Measurements from ENCODE around the gene PLD3.
"Not testable (repeated sequence)": the region's sequence is repeated elsewhere in the genome, so short reads cannot be mapped to it uniquely, and the experiment has no call there.

PLD3 gene

DNA sequence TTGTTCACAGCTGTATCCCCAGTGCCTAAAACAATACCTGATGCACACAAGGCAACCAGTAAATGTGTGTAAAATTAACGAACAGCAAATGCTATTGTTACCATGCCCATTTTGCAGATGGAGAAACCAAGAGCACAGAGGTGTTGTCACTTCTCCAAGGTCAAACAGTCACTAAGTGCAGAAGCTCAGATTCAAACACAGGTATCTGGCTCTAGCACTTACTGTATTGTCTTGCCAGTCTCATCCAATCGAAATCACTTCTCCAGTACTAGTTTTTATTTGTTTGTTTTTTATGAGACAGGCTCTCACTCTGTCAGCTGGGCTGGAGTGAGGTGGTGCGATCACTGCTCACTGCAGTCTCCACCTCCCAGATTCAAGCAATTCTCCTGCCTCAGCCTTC lies 13.7 kb downstream of the PLD3 start:
- no peak for DNase-seq (ENCODE audit: low read depth in 2 of 3, low spot score in 1 of 3)

DNA sequence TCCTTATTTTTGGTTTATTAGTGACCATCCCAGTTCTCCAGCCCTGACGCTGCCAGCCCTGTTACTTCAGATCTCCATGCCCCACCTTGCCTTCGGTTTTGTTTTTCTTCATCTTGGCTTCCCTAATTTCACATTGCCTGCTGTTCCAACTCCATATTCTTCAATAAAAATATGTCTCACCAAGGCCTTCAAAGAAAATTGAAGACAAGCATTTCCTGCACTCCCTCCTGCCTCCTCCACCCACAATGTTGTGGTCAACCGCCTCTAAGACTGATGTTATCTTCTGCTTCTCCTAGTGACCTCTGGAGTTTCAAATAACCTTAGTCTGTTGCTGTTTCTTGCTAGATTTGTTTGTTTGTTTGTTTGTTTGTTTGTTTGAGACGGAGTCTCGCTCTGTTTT lies 14.6 kb downstream of the PLD3 start:
- no peak for DNase-seq (ENCODE audit: low read depth in 2 of 3, low spot score in 1 of 3)

DNA sequence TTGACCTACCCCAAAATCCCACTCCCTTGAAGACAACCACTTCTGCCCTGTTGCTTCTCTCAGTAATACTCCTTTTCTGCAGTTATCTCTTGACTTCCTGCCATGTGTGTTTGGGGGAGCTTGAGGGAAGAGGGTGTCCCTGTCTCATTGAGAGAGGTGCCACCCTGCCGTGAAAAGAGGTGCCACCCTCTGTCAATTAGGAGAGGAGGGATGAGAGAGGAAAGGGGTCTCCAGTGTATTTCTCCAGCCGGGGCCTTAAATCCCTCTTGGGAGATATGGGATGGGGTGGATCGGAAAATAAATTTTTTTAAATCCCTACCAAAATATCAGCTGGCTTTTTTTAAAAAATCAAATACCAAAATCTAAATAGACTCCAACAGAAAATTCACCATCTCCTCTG lies 16.5 kb downstream of the PLD3 start:
- no peak for DNase-seq (ENCODE audit: low read depth in 2 of 3, low spot score in 1 of 3)

DNA sequence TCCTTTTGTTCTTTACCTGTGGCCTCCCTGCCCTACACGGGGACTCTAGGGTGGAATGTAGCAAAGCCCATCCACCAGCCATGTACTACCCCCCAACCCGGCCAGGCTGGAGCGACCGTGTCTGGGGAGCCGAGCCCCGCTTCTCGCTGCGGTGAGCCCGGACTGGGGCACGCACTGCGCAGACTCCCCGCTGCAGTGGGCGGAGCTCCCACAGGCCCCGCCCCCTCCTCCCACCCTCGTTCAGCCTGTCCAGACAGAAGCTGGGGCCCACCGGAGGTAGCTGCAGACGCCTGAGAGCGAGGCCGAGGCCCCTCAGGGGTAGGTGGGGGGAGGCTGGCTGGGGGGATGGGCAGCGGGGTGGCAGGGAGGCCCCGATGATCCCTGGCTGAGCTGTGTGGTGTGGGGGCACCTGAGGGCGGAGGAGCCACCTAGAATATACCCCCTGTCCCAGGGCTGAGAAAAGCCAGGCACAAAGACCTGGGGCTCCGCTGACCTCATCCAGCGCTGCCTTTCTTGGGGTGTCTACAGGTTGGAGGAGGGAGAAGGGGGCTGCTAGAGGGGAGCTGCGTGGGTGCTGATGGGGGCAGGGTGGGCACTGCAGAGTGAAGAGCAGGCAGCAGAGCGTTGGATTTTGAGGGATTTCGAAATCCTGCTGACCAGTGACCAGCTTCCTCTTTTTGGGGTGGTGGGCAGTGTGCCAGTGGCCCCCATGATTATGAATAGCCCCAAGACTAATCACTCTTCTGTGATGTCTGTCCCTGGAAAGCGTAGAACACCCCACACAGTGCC lies 17.3 kb downstream of the PLD3 start:
- peak; percentile 36 to 57 (median 49) for DNase-seq (ENCODE audit: low read depth in 2 of 3, low spot score in 1 of 3)

DNA sequence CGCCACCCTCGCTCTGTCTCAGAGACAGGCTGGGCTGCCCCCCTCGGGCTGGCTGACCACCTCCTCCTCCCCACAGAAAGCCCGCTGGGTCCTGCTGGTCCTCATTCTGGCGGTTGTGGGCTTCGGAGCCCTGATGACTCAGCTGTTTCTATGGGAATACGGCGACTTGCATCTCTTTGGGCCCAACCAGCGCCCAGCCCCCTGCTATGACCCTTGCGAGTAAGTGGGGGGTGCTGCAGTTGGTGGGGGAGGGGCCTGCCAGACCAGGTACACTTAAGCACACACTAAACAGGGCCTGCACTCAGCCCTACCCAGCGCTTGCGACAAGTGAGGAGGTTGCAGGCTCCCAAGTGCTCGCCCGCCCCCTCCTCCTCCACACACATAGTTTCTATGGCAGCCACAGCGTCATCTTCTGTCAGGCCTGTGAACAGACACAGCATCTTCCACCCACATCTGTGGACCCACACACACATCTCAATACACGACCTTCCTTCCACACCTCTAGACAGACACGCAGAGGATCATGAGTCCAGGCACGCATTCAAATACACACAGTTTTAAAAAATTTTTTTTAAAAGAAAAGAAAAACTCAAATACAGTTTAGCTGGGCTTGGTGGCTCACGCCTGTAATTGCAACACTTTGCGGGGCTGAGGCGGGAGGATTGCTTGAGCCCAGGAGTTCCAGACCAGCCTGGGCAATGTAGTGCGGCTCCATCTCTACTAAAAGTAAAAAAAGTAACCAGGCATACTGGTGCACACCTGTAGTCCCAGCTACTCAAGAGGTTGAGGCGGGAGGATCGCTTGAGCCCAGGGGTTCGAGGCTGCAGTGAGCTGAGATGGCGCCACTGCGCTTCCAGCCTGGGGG lies 18.4 kb downstream of the PLD3 start:
- DNase-seq (ENCODE audit: low read depth in 2 of 3, low spot score in 1 of 3), result no peak

DNA sequence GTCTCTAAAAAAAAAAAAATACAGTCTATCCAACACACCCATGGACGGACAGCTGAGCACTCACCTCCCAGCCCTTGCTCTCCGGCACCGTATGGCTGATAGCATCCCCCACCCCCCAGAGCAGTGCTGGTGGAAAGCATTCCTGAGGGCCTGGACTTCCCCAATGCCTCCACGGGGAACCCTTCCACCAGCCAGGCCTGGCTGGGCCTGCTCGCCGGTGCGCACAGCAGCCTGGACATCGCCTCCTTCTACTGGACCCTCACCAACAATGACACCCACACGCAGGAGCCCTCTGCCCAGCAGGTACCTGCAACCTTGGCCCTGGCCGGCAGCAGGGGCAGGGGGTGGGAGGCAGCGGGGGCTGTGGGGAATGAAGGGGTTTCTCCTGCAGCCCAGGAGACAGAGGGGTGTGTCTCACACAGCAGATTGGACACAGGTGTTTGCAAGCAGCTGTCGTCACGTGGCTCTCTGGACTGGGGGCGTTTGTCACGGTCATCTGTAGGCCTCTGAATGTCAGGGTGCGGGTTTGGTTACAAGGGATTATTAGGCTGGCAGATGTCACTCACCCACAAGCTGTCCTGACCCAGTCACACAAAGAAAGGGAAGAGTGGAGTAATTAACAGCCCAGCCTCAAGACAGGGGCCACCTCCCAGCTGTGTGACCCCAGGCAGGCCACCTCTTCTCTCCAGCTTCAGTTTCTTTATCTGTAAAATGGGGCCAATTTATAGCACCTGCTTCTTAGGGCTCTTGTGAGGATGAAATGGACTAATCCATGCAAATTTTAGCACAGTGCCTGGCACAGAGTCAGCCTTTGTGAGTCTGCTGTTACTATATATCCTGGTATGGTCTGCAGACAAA lies 19.3 kb downstream of the PLD3 start:
- DNase-seq (ENCODE audit: low read depth in 2 of 3, low spot score in 1 of 3), result no peak

DNA sequence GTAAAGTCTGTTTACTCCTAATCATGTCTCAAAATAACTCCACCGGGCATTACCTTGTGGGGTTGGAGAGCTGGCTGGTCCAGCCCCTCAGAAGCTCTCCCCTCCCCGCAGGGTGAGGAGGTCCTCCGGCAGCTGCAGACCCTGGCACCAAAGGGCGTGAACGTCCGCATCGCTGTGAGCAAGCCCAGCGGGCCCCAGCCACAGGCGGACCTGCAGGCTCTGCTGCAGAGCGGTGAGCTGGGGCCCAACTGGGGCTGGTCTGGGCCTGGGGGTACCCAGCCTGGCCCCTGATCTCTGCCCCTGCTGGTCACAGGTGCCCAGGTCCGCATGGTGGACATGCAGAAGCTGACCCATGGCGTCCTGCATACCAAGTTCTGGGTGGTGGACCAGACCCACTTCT lies 21.3 kb downstream of the PLD3 start:
- no peak for DNase-seq (ENCODE audit: low read depth in 2 of 3, low spot score in 1 of 3)

DNA sequence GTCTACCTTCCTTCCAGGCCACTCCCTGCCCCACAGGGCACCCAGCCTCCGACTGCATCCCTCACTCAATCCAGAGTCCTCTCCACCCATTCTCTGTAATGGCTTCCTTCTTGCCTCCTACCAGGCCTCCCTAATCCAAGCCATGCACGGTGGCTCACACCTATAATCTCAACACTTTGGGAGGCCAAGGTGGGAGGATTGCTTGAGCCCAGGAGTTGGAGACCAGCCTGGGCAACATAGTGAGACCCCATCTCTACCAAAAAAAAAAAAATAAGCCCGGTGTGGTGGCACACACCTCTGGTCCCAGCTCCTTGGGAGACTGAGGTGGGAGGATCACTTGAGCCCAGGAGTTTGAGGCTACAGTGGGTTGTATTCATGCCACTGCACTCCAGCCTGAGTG lies 21.8 kb downstream of the PLD3 start:
- not testable (repeated sequence) for DNase-seq (ENCODE audit: low read depth in 2 of 3, low spot score in 1 of 3)

DNA sequence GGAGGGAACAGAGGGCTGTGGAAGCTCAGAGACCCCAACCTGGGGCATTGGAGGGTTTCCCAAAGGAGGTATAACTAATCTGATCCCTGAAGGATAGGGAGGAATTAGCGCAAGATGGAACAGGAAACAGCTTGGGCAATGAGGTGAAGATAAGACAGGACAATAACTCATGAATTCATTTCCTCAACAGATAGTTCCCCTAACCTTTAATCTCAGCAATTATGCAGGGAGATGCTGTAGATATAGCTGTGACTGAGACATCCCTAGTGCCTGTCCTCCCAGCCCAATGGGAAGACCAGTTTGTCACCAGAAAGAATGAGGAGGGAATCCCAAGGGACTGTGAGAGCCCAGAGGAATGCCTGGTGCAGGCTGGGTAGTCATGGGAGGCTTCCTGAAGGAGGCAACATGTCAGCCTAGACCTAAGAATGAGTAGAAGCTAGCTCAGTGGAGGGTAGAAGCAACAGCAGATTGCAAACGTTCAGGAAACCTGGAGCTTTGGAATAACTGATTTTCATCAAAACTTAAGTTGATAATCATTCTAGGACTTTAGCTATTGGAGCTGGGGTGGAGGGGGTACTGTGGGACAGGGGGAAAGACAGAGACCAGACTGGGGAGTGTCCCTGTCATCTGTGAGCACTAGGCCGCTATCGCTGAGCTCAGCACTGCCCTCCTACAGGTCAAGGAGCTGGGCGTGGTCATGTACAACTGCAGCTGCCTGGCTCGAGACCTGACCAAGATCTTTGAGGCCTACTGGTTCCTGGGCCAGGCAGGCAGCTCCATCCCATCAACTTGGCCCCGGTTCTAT lies 22.7 kb downstream of the PLD3 start:
- no peak for DNase-seq (ENCODE audit: low read depth in 2 of 3, low spot score in 1 of 3)

DNA sequence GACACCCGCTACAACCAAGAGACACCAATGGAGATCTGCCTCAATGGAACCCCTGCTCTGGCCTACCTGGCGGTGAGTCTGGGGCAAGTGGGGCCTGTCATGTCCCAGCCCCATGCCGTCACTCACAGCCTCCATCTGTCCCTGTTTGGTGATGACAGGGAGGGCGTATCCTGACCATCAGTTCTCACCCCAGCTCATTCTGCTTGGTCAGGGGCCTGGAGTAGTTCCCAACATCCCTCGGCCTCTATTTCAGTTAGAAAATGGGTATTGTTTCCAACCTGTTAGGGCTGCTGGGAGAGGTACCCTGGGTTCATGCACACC lies 23.3 kb downstream of the PLD3 start:
- no peak for DNase-seq (ENCODE audit: low read depth in 2 of 3, low spot score in 1 of 3)

DNA sequence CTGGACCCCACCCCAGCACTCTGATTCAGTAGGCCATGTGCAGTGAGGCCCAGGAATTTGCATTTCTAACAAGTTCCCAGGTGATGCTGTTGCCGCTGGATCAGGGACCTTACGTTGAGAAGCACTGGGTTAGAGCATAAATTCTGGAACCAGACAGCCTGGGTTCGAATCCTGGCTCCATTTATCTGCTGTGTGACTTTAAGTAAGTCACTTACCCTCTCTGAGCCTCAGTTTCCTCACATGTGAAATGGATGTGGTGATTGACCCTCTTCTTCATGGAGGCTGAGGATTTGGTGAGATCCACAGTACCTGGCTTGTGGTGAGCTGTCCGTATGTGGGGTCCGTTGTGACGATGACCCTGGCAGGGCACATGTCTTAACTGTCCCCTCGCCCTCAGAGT lies 25.6 kb downstream of the PLD3 start:
- DNase-seq (ENCODE audit: low read depth in 2 of 3, low spot score in 1 of 3), result no peak

DNA sequence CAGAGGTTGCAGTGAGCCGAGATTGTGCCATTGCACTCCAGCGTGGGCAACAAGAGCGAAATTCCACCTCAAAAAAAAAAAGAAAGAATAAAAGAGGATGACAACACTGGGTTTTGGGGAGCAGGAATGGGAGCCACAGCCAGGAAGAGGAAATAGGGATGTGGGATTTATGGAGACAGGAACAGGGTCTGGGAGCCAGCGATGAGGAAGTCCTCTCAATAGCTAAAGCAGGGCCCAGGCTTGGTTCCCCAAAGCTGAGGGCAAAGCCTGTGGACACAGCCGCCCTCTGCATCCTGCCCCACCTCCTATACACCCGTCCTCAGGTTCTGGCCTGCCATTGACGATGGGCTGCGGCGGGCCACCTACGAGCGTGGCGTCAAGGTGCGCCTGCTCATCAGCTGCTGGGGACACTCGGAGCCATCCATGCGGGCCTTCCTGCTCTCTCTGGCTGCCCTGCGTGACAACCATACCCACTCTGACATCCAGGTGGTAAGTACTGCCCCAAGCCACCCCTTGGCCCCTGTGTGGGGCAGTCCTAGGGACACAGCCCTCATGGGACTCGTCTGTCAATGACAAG lies 27.9 kb downstream of the PLD3 start:
- DNase-seq (ENCODE audit: low read depth in 2 of 3, low spot score in 1 of 3), result no peak

DNA sequence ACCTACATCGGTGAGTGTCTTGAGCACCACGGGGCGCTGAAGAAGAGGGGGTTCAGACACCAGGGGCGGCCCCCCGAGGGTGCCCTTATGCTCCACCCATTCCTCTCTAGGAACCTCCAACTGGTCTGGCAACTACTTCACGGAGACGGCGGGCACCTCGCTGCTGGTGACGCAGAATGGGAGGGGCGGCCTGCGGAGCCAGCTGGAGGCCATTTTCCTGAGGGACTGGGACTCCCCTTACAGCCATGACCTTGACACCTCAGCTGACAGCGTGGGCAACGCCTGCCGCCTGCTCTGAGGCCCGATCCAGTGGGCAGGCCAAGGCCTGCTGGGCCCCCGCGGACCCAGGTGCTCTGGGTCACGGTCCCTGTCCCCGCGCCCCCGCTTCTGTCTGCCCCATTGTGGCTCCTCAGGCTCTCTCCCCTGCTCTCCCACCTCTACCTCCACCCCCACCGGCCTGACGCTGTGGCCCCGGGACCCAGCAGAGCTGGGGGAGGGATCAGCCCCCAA lies 29.4 kb downstream of the PLD3 start:
- no peak for DNase-seq (ENCODE audit: low read depth in 2 of 3, low spot score in 1 of 3)

DNA sequence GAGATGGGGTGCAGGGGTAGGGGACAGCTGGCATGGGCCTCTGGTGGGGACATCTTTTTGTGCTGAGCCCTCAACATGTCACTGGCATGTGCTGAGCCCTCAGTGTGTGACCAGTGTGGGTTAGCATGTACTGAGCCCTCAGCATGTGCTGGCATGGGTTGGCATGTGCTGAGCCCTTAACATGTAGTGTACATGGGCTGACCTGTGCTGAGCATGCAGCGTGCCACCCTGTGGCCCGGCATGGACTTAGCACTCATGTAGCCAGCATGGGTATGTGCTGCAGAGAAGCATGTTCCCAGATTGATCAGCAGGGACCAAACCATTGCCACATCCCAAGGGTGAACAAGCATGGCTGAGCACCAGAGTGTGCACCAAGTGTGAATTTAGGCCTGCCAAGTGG lies 30.0 kb downstream of the PLD3 start:
- DNase-seq (ENCODE audit: low read depth in 2 of 3, low spot score in 1 of 3), result no peak

DNA sequence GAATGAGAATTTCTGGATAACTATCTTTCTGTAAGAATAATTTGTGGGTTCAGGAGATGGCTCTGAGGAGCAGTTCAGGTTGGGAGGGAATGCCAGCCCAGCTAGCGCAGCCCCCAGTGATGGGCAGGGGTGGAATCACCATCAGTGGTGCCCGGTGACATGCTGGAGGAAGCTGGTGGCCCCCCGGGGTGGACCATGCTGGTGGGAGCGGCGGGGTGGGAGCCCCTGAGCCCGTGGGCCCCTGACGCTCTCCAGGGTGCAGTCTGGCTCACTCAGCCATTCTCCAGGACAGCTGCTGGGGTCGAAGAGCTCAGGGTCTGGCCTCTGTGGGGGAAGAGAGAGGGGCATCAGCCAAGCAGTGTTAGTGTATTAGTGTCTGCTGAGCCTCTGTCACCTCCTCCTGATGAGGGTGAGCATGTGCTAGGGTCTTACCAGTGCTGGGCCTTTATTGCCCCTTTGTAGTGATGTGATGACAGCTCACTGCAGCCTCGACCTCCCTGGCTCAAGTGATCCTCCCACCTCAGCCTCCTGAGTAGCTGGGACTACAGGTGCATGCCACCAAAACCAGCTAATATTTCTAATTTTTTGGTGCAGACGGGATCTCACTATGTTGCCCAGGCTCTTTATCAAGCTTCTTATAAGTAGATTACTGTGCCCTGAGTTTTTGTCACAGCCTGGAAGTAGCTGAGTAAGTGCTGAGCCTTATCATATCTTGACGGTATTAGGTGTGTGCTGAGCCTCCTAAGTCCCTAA lies 31.1 kb downstream of the PLD3 start:
- DNase-seq (ENCODE audit: low read depth in 2 of 3, low spot score in 1 of 3), result no peak

DNA sequence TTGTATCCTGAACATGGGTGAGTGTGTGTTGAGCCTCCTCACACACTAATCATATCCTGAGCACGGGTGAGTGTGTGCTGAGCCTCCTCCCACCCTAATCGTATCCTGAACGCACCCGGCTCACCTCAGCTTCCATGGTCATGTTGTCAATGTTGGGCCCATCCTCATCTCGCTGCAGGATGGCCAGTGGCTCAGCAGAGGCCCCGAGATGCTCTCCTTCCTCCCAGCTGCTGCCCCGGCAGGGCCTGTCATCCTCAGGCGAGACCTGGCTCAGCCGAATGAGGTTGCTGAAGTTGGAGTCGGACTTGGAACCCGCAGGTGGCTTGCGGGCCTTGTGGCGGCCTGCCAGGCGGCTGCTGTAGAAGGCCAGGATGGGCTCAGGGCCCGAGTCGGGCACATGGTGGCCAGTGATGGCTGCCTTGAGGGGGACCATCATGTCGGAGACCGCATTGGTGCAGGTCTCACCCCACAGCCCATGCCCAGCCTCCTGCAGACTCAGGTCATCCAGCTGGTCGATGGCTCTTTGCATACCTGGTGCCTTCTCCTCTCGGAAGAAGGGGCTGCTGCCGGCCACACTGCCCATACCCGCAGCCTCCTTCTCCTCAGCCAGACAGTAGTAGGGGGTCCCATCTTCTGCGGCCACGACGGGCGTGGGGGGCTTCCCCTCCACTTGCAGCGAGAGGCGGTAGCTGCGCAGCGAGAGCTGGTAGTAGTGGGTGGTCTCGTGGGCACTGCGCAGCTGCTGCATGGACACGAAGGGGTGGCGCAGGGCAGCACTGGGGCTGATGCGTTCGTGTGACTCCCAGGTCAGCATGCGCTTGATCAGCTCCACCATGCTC lies 31.9 kb downstream of the PLD3 start:
- no peak for DNase-seq (ENCODE audit: low read depth in 2 of 3, low spot score in 1 of 3)

DNA sequence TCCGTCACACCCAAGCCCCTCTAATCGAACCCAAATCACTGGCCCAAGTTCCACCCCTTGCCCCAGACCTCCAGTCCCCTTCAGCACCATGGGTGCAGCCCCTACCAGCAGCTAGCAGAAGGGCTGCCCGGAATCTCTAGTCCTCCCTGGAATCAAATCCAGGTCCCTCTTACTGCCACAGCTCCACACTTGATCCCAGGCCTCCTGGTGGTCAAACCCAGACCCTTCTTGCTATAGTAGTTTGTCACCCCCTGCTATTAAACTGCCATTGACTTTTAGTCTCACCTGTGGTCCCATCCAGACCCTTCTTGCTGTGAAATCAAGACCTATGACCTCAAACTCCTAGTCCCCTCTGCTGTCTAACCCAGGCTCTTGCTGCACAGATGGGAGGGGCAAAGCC lies 32.8 kb downstream of the PLD3 start:
- DNase-seq (ENCODE audit: low read depth in 2 of 3, low spot score in 1 of 3), result no peak

DNA sequence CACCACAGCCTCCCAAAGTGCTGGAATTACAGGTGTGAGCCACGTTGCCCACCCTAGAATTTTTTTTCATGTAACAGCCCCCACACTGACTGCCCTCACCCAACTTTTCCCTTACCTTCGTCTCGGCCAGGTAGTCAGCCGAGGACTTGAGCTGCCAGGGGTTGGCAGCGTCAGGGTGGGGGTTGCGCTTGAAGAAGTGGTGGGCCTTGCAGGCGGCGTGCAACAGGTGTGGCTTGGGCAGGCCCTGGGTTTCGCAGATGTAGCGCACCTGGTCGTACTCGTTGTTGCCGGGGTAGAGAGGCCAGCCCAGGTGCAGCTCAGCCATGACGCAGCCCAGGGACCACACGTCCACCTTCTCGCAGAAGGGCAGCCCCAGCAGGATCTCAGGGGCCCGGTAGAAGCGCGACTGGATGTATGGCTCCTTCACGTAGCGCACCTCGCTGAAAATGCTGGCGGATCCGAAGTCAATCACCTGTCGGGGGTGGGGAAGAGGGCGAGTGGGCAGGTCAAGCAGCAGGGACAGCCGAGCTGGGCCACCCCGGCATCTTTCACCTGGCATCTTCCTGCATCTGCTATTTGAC lies 35.3 kb downstream of the PLD3 start:
- no peak for DNase-seq (ENCODE audit: low read depth in 2 of 3, low spot score in 1 of 3)
